HG02678 (cell line): ENCODE data around the gene AKT1S1.

ENCODE experiments used
- ATAC-seq: cut with Tn5 transposase; IDR thresholded peaks from one replicate; pipeline ENCODE4 v1.9.1; 2021; ENCODE audit warnings: mild to moderate bottlenecking, moderate library complexity; ENCODE audit not compliant: unreplicated experiment

Gene AKT1S1

DNA sequence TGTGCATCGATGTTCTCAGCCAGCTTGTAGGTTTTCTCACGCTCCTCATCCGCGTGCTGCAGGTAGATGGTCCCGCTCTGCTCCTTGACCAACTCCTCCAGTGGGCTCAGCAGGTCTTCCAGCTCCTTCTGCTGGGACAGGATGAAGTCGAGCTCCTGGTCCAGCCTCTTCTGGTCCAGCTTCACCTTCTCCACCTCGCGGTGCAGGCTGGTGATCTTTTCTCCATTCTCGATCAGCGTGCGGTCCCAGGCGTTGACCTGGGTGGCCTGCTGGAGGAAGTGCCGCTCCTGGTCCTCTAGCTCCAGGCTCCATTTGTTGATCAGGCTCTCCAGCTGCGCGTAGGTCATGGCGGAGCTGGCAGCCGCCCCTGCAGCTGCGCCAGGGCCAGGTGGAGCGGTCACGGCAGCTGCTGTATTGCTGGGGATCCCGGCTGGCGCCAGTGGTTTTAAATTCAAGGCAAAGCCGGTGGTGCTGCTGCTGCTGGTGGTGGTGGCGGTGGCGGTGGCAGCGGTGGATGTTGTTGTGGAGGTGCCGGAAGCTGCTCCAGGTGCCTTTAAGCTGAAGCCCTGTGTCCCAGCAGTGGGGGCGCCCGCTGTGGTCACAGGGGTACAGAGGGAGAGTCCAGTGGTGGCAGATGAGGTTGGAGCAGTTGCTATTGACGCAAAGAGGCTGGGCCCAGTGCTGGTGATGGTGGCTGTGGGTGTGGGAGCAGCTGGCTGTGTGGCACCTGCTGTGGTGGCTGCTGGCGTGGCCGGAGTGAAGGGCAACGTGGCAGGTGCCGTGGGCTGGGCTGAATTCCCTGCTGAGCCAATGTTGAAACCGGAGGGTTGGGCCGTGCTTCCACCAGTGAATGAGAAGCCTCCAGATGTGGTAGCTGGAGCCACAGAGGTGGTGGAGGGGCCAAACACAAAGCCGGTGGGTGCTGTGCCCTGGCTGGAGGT lies 31.6 kb upstream of the AKT1S1 start:
- no peak for ATAC-seq

GRCh38 chr19:49907745-49908446 lies 30.7 kb upstream of the AKT1S1 start:
- no peak for ATAC-seq

DNA sequence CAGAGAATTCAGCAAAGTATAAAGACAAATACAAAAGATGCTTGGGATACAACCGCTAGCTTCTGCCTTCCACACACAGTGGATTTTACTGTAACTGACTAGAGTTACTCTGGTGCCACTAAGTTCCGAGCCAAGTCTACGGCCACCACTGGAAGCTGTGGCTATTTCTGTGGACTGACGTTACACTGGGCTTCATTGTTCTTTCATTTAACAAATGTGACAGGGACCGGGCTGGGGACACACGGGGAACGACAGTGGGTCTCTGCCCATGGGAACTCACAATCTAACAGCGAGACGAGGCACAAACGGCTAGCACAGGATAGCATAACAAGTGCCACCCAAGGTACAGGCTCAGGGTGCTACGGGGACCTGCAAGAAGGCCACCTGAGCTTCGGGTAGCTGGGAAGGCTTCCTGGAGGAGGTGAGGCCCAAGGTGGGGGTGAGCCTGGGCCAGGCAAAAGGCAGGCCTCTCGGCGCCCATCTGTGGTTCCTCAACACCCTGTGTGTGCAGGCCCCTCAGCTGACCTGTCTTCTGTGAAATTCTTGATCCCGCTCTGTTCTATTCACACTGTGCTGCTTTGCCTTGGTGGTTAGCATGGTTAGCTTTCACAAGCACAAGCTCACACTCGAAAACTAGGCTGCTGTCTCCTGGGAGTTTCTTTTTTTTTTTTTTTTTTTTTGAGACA lies 29.9 kb upstream of the AKT1S1 start:
- no peak for ATAC-seq

DNA sequence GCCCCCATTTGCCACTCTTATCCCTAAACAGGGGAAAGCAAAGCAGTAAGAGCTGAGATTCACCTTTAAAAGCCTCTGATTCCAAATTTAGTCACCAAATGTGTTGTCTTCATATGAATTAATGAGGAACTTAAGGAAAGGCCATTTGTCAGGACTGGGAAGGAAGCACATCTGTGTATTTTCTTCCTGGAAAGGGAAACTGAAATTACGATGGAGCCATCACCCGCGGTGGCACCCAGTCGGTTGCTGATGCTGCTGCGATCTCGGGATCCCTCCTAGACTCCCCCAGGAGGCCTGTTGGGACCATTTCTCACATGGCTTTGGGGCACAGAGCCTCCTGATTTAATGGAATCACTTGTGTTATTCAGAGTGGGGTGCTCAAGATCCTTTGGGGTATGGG lies 27.0 kb upstream of the AKT1S1 start:
- no peak for ATAC-seq

DNA sequence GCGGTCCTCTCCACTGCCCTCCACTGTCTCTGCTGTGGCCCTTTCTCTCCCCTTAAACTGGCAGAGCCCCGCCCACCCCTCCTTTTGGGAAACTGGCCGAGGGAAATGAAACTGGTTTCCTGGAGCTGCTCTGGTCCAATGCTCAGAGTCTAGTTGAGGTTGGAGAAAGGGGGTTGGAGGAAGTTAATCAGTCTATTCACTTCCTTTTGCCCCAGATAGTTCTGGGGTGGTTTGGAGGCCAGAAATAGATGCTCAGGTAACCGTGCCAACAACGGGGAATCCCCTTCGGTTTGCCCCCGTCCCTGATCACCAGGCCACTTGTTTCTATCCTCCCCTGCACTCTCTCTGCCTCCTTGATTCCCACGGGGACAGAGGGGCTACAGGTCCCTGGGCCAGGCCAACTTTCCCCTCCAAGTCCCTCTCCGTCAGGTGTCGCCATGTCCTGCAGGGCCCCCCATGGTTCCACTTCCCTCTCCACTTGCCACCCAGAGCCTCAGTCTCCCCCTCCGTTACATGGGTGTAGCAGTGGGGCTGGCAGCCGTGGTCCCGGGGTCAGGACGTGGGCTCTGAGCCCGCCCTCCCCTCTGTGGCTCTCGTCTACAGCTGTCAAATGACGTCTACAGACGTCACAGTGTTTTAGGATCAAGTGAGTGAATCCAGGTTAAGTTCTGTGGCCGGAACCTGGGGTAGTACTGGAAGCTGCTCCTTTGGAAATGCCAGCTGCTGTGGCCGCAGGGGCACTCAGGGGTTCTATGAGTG lies 19.9 kb upstream of the AKT1S1 start, which contains the start of gene IL4I1:
TSS of gene IL4I1 (minus strand) at position 25 of the 759 bp plus-strand sequence. CDS start 727 bp downstream, outside the sequence.
- peak; percentile 55 for ATAC-seq

GRCh38 chr19:49895566-49896297 lies 18.6 kb upstream of the AKT1S1 start:
- ATAC-seq = no peak

DNA sequence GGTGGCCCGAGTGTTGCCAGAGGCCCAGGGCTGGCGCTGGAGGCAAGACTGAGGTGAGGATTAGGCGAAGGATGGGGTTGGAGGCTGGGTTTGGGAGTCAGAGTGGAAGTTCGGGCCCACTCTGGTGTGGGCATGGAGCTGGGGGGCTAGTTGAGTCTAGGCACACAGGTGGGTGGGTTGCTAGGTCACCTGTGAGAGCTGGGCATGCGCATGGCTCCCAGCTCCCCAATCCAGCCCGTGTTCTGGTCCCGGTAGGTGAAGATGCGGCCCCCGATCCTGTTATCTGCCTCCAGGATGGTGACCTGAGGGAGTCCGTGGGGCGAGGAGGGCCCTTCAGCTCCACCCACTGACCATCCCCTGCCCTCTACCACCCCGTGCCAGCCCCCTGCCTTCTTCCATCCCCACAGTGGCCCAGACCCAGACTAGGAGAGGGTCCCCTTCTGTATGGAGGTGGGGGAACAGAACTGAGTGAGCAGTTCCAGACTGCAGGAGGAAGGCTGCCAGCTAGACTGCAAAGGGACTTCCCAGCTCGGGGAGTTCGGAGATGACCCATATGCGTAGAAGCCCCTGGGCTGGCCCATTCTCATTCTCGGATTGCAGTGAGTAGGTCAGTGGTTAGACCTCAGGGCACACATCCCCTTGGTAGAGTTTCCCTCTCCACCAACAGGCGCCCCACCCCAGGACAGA lies 17.9 kb upstream of the AKT1S1 start:
- no peak for ATAC-seq

DNA sequence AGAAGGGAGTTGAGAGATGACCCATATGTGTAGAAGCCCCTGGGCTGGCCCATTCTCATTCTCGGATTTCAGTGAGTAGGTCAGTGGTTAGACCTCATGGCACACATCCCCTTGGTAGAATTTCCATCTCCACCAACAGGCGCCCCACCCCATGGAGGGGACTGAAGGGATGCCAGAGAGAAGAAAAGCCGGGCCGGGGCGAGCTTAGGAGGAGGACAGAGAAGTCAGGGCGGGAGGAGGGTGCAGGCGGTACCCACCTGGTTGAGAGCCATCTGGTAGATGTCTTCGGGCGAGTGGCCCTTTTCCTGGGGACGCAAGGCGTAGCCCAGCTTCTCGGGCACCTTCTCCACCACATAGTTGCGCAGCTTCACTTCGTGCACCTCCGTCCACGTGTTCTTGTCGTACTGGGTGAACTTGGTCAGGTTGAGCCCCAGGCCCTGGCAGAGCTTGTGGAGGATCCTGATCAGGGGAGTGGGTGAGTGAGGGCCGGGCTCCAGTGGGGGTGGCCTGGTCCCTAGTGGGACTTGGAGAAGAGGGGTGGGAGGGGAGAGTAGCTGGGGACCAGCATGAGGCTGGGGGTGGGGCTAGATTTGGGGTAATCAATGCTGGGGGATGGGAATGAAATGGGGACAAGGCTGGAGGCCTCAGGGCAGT lies 17.0 kb upstream of the AKT1S1 start:
- ATAC-seq = no peak

- no peak for ATAC-seq
These were observed 15.6 kb upstream of the AKT1S1 start for GRCh38 chr19:49892716-49893115.

- no peak for ATAC-seq
These were observed 14.2 kb upstream of the AKT1S1 start for GRCh38 chr19:49891393-49891792.

DNA sequence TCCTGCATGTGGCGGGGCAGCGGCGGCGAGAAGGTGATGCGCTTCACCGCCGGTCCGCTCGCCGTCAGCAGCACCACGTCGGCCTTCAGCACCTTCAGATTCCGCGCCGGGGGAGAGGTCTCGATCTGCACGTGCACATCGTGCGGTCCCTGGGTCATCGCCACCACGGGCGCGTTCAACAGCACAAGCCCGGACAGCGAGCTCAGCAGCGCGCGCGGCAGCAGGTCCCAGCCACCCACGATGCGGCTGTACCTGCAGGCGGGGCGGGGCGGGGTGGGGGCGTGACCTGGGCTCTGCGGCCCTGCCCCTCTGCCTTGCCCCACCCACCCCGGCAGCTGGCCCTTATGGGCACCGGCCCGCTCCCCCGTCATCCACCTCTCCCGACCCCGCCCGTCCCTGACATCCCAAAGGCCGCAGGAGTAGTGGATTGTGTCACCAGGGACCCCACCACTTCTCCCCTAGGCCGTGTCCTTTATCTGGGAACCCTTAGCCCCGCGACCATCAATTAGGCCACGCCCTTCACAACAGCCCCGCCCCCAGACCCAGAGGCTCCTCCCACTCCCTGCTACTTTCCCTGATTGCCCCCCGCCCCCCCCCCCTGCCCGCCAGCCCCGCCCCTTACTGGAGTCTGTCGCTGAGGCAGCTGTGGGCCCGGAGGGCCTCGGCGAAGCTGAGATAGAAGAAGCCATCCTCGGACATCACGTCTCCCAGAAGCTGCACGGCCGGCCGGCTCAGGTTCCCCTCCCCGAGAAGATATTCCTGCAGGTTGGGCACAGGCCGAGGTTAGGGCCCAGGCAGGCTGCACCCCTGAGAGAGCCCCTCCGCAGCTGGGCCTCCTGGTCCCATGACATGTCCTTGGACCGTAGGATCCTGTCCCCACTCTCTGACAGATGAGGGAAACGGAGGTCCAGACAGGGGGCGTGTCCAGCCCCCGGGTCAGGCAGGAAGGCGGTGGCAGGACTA lies 13.5 kb upstream of the AKT1S1 start:
- ATAC-seq = no peak

GRCh38 chr19:49889687-49890348 lies 12.7 kb upstream of the AKT1S1 start:
- ATAC-seq = no peak

- no peak for ATAC-seq
These were observed 12.0 kb upstream of the AKT1S1 start for GRCh38 chr19:49889038-49889686.

DNA sequence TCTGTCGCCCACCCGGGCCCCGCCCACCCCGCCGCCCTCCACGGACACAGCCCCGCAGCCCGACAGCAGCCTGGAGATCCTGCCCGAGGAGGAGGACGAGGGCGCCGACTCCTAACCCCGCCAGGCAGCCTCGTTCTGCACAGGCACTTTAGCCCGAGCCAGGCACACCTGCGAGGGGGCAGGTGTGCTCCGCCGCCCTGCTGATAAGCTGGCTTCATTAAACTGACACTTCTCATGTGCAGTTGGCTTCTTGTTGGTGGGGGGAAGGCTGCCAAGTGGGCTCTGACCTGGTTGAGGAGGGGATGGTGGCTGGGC lies 11.3 kb upstream of the AKT1S1 start:
- ATAC-seq = no peak

GRCh38 chr19:49887665-49888509 lies 10.7 kb upstream of the AKT1S1 start:
- no peak for ATAC-seq
